ENCODE measurements around the gene LANCL1. TPM values are rescaled to one million over a fixed set of nuclear protein-coding genes. Genes with fewer than 3 reads are reported as not detected.
A peak's percentile ranks its signal among the peaks of the same experiment; 100 is the strongest.

LANCL1 gene
- total and polyA plus RNA-seq, 2 donors from 2014 or later: 28.0 to 47.4 TPM

- Histone ChIP-seq H3K9ac (ENCODE audit: low read length in 3 of 3) (no peak overlapping the region), H3K27me3 (ENCODE audit: control insufficient read depth, insufficient read depth, low read length) (no peaks in the 10 kb centered on the region), H3K4me1 (ENCODE audit: control insufficient read depth in 2 of 3, insufficient read depth in 2 of 3, low read depth in 1 of 3, low read length in 3 of 3) (no peaks in the 10 kb centered on the region), H3K9me3 (ENCODE audit: control insufficient read depth in 2 of 3, insufficient read depth in 1 of 3, low read length in 3 of 3) (peaks cover 0 to 17% (median 0%) of the 10 kb centered on the region in 3 donors), H3K36me3 (ENCODE audit: control insufficient read depth in 2 of 3, insufficient read depth in 3 of 3, low read length in 3 of 3) (no peaks in the 10 kb centered on the region), H3K4me3 (ENCODE audit: low read length in 3 of 3) (no peak overlapping the region), H3K27ac (ENCODE audit: low read depth in 2 of 2, low read length in 2 of 2) (no peak overlapping the region)
- intact Hi-C loops (cut with DNase I): no loop called here
- no peak for TF ChIP-seq CTCF (IDR thresholded peaks at IDR 0.05; ENCODE audit: borderline replicate concordance, extremely low read depth, insufficient read depth)
- DNase-seq: no peak
- no peak for FAIRE-seq
Observed at GRCh38 chr2:210421916-210422315, 54.6 kb downstream of the LANCL1 start.

GRCh38 chr2:210412660-210413059 is 63.9 kb downstream of the LANCL1 start:
- Histone ChIP-seq H3K27ac (ENCODE audit: low read depth in 2 of 2, low read length in 2 of 2) (no peak overlapping the region), H3K9ac (ENCODE audit: low read length in 3 of 3) (no peak overlapping the region), H3K27me3 (ENCODE audit: control insufficient read depth, insufficient read depth, low read length) (no peaks in the 10 kb centered on the region), H3K4me3 (ENCODE audit: low read length in 3 of 3) (no peak overlapping the region), H3K9me3 (ENCODE audit: control insufficient read depth in 2 of 3, insufficient read depth in 1 of 3, low read length in 3 of 3) (no peaks in the 10 kb centered on the region), H3K36me3 (ENCODE audit: control insufficient read depth in 2 of 3, insufficient read depth in 3 of 3, low read length in 3 of 3) (no peaks in the 10 kb centered on the region), H3K4me1 (ENCODE audit: control insufficient read depth in 2 of 3, insufficient read depth in 2 of 3, low read depth in 1 of 3, low read length in 3 of 3) (no peaks in the 10 kb centered on the region)
- no peak for FAIRE-seq
- intact Hi-C loops (cut with DNase I): no loop called here
- no peak for DNase-seq
- no peak for TF ChIP-seq CTCF (IDR thresholded peaks at IDR 0.05; ENCODE audit: borderline replicate concordance, extremely low read depth, insufficient read depth)

GRCh38 chr2:210410542-210410941 is 66.0 kb downstream of the LANCL1 start:
- Histone ChIP-seq H3K4me1 (ENCODE audit: control insufficient read depth in 2 of 3, insufficient read depth in 2 of 3, low read depth in 1 of 3, low read length in 3 of 3) (no peaks in the 10 kb centered on the region), H3K27me3 (ENCODE audit: control insufficient read depth, insufficient read depth, low read length) (no peaks in the 10 kb centered on the region), H3K4me3 (ENCODE audit: low read length in 3 of 3) (no peak overlapping the region), H3K27ac (ENCODE audit: low read depth in 2 of 2, low read length in 2 of 2) (no peak overlapping the region), H3K9me3 (ENCODE audit: control insufficient read depth in 2 of 3, insufficient read depth in 1 of 3, low read length in 3 of 3) (no peaks in the 10 kb centered on the region), H3K9ac (ENCODE audit: low read length in 3 of 3) (no peak overlapping the region), H3K36me3 (ENCODE audit: control insufficient read depth in 2 of 3, insufficient read depth in 3 of 3, low read length in 3 of 3) (no peaks in the 10 kb centered on the region)
- FAIRE-seq: no peak
- no peak for TF ChIP-seq CTCF (IDR thresholded peaks at IDR 0.05; ENCODE audit: borderline replicate concordance, extremely low read depth, insufficient read depth)
- DNase-seq: no peak
- intact Hi-C loops (cut with DNase I): no loop called here

- FAIRE-seq (peak; percentile 8), DNase-seq (peak in 2 of 5 donors; percentile 16 to 25)
- H3K9me3 ChIP-seq (ENCODE audit: control insufficient read depth in 2 of 3, insufficient read depth in 1 of 3, low read length in 3 of 3): no peaks in the 10 kb centered on the region
- H3K36me3 ChIP-seq (ENCODE audit: control insufficient read depth in 2 of 3, insufficient read depth in 3 of 3, low read length in 3 of 3): no peaks in the 10 kb centered on the region
- H3K9ac ChIP-seq (ENCODE audit: low read length in 3 of 3): no peak overlapping the region
- intact Hi-C loops (cut with DNase I): no loop called here
- no peaks in the 10 kb centered on the region for H3K27me3 ChIP-seq (ENCODE audit: control insufficient read depth, insufficient read depth, low read length)
- no peak overlapping the region for H3K27ac ChIP-seq (ENCODE audit: low read depth in 2 of 2, low read length in 2 of 2)
- no peak overlapping the region for H3K4me3 ChIP-seq (ENCODE audit: low read length in 3 of 3)
- peak; percentile 27 for TF ChIP-seq CTCF (IDR thresholded peaks at IDR 0.05; ENCODE audit: borderline replicate concordance, extremely low read depth, insufficient read depth)
- no peaks in the 10 kb centered on the region for H3K4me1 ChIP-seq (ENCODE audit: control insufficient read depth in 2 of 3, insufficient read depth in 2 of 3, low read depth in 1 of 3, low read length in 3 of 3)
Observed at GRCh38 chr2:210399440-210400041, 77.0 kb downstream of the LANCL1 start.
